Measurements from ENCODE around the gene ABHD2.

The ABHD2 gene

GRCh38 chr15:89144491-89144890, 56.2 kb downstream of the ABHD2 start:
- H3K4me3 ChIP-seq (ENCODE audit: low read length in 2 of 2) = no peak overlapping the region
- no peaks in the 10 kb centered on the region for H3K9me3 ChIP-seq (ENCODE audit: control insufficient read depth in 2 of 2, low read length in 2 of 2)
- H3K27ac ChIP-seq (ENCODE audit: low read depth in 2 of 2, low read length in 2 of 2) = no peak overlapping the region
- no peaks in the 10 kb centered on the region for H3K4me1 ChIP-seq (ENCODE audit: control insufficient read depth in 2 of 2, insufficient read depth in 2 of 2, low read length in 2 of 2)
- H3K36me3 ChIP-seq (ENCODE audit: control insufficient read depth in 2 of 2, insufficient read depth in 2 of 2, low read length in 2 of 2) = peaks cover 5 to 7% of the 10 kb centered on the region in 2 donors
- H3K9ac ChIP-seq (ENCODE audit: low read depth in 1 of 2, low read length in 2 of 2) = no peak overlapping the region
- H3K27me3 ChIP-seq (ENCODE audit: control insufficient read depth in 2 of 2, insufficient read depth in 2 of 2, low read length in 2 of 2) = no peaks in the 10 kb centered on the region

- Histone ChIP-seq H3K36me3 (ENCODE audit: control insufficient read depth in 2 of 2, insufficient read depth in 2 of 2, low read length in 2 of 2) (peaks cover 0 to under 1% of the 10 kb centered on the region in 2 donors), H3K4me1 (ENCODE audit: control insufficient read depth in 2 of 2, insufficient read depth in 2 of 2, low read length in 2 of 2) (peaks cover 10 to 11% of the 10 kb centered on the region in 2 donors), H3K9ac (ENCODE audit: low read depth in 1 of 2, low read length in 2 of 2) (no peak overlapping the region), H3K27ac (ENCODE audit: low read depth in 2 of 2, low read length in 2 of 2) (no peak overlapping the region), H3K9me3 (ENCODE audit: control insufficient read depth in 2 of 2, low read length in 2 of 2) (no peaks in the 10 kb centered on the region), H3K4me3 (ENCODE audit: low read length in 2 of 2) (no peak overlapping the region), H3K27me3 (ENCODE audit: control insufficient read depth in 2 of 2, insufficient read depth in 2 of 2, low read length in 2 of 2) (no peaks in the 10 kb centered on the region)
Observed at GRCh38 chr15:89146366-89146765, 58.1 kb downstream of the ABHD2 start.

GRCh38 chr15:89148126-89148525, 59.9 kb downstream of the ABHD2 start:
- Histone ChIP-seq H3K4me1 (ENCODE audit: control insufficient read depth in 2 of 2, insufficient read depth in 2 of 2, low read length in 2 of 2) (peaks cover 10 to 11% of the 10 kb centered on the region in 2 donors), H3K36me3 (ENCODE audit: control insufficient read depth in 2 of 2, insufficient read depth in 2 of 2, low read length in 2 of 2) (peaks cover 12 to 15% of the 10 kb centered on the region in 2 donors), H3K9ac (ENCODE audit: low read depth in 1 of 2, low read length in 2 of 2) (no peak overlapping the region), H3K27ac (ENCODE audit: low read depth in 2 of 2, low read length in 2 of 2) (no peak overlapping the region), H3K27me3 (ENCODE audit: control insufficient read depth in 2 of 2, insufficient read depth in 2 of 2, low read length in 2 of 2) (no peaks in the 10 kb centered on the region), H3K4me3 (ENCODE audit: low read length in 2 of 2) (no peak overlapping the region), H3K9me3 (ENCODE audit: control insufficient read depth in 2 of 2, low read length in 2 of 2) (no peaks in the 10 kb centered on the region)

DNA sequence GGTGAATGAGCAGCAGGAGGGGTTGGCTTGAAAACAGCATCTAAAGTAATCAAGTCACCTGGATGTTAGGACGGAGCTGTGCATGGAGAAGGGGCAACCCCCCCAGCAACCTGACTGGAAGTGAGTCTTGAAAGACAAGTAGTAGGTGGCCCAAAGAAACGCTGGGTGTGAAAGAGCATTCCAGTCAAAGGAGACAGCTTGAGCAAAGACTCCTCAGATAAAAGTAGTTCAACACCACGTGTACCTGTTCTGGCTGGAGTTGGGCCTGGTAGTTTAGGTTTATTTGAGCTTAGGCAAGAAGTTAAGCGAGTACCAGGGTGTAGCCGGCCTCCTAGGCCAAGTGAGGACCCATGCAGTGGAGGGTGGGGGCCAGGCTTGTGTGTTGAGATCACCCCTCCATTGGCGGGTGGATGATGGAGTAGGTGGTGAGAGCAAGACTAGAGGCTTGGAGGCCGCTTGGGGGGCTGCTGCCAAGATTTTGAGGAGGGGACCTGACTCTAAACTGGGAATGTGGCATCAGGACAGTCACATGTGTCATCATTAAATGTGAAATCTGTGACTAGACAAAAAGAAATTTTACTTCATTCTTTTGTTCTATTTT, 61.3 kb downstream of the ABHD2 start:
- Histone ChIP-seq H3K36me3 (ENCODE audit: control insufficient read depth in 2 of 2, insufficient read depth in 2 of 2, low read length in 2 of 2) (peaks cover 16 to 19% of the 10 kb centered on the region in 2 donors), H3K27ac (ENCODE audit: low read depth in 2 of 2, low read length in 2 of 2) (no peak overlapping the region), H3K4me1 (ENCODE audit: control insufficient read depth in 2 of 2, insufficient read depth in 2 of 2, low read length in 2 of 2) (peaks cover 10 to 11% of the 10 kb centered on the region in 2 donors), H3K9me3 (ENCODE audit: control insufficient read depth in 2 of 2, low read length in 2 of 2) (no peaks in the 10 kb centered on the region), H3K4me3 (ENCODE audit: low read length in 2 of 2) (no peak overlapping the region), H3K9ac (ENCODE audit: low read depth in 1 of 2, low read length in 2 of 2) (no peak overlapping the region), H3K27me3 (ENCODE audit: control insufficient read depth in 2 of 2, insufficient read depth in 2 of 2, low read length in 2 of 2) (no peaks in the 10 kb centered on the region)

DNA sequence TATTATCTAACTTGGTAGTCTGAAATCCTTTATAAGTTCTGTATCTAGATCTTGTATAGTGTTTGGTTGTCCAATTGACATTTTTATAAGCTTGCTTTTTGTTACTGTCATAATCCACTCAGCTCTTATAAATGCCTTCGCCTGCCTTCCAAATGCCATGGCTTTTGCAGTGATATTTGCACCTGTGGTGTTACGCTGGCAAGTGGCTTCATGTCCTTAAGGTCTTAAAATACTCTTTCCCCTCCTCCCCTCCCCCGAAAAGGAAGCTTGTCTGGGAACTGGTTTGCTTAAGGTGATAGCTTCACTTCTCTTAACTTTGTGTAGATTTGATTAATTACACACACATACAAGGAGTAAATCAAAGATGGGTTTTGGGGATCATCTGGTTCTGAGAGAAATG, 62.0 kb downstream of the ABHD2 start:
- Histone ChIP-seq H3K27ac (ENCODE audit: low read depth in 2 of 2, low read length in 2 of 2) (peak overlapping the region in 1 of 2 donors; percentile 45), H3K9ac (ENCODE audit: low read depth in 1 of 2, low read length in 2 of 2) (peak overlapping the region in 1 of 2 donors; percentile 1), H3K4me1 (ENCODE audit: control insufficient read depth in 2 of 2, insufficient read depth in 2 of 2, low read length in 2 of 2) (peaks cover 10 to 11% of the 10 kb centered on the region in 2 donors)

GRCh38 chr15:89150762-89151664, 62.8 kb downstream of the ABHD2 start:
- H3K27ac ChIP-seq (ENCODE audit: low read depth in 2 of 2, low read length in 2 of 2) = peak overlapping the region; percentile 45
- no peaks in the 10 kb centered on the region for H3K27me3 ChIP-seq (ENCODE audit: control insufficient read depth in 2 of 2, insufficient read depth in 2 of 2, low read length in 2 of 2)
- no peaks in the 10 kb centered on the region for H3K9me3 ChIP-seq (ENCODE audit: control insufficient read depth in 2 of 2, low read length in 2 of 2)
- H3K4me3 ChIP-seq (ENCODE audit: low read length in 2 of 2) = peak overlapping the region; percentile 22 to 53
- peaks cover 26 to 32% of the 10 kb centered on the region in 2 donors for H3K36me3 ChIP-seq (ENCODE audit: control insufficient read depth in 2 of 2, insufficient read depth in 2 of 2, low read length in 2 of 2)
- H3K9ac ChIP-seq (ENCODE audit: low read depth in 1 of 2, low read length in 2 of 2) = peak overlapping the region in 1 of 2 donors; percentile 1
- peaks cover 10 to 11% of the 10 kb centered on the region in 2 donors for H3K4me1 ChIP-seq (ENCODE audit: control insufficient read depth in 2 of 2, insufficient read depth in 2 of 2, low read length in 2 of 2)

More for the DNA sequence above, 62.0 kb downstream of the ABHD2 start:
- H3K9me3 ChIP-seq (ENCODE audit: control insufficient read depth in 2 of 2, low read length in 2 of 2) = no peaks in the 10 kb centered on the region
- no peaks in the 10 kb centered on the region for H3K27me3 ChIP-seq (ENCODE audit: control insufficient read depth in 2 of 2, insufficient read depth in 2 of 2, low read length in 2 of 2)
- peaks cover 20 to 26% of the 10 kb centered on the region in 2 donors for H3K36me3 ChIP-seq (ENCODE audit: control insufficient read depth in 2 of 2, insufficient read depth in 2 of 2, low read length in 2 of 2)
- peak overlapping the region; percentile 22 for H3K4me3 ChIP-seq (ENCODE audit: low read length in 2 of 2)

GRCh38 chr15:89155122-89155521, 66.9 kb downstream of the ABHD2 start:
- no peak overlapping the region for H3K27ac ChIP-seq (ENCODE audit: low read depth in 2 of 2, low read length in 2 of 2)
- no peak overlapping the region for H3K4me3 ChIP-seq (ENCODE audit: low read length in 2 of 2)
- H3K9me3 ChIP-seq (ENCODE audit: control insufficient read depth in 2 of 2, low read length in 2 of 2) = no peaks in the 10 kb centered on the region
- H3K9ac ChIP-seq (ENCODE audit: low read depth in 1 of 2, low read length in 2 of 2) = no peak overlapping the region
- H3K27me3 ChIP-seq (ENCODE audit: control insufficient read depth in 2 of 2, insufficient read depth in 2 of 2, low read length in 2 of 2) = no peaks in the 10 kb centered on the region
- H3K4me1 ChIP-seq (ENCODE audit: control insufficient read depth in 2 of 2, insufficient read depth in 2 of 2, low read length in 2 of 2) = peaks cover 9 to 10% of the 10 kb centered on the region in 2 donors
- H3K36me3 ChIP-seq (ENCODE audit: control insufficient read depth in 2 of 2, insufficient read depth in 2 of 2, low read length in 2 of 2) = peaks cover 33 to 34% of the 10 kb centered on the region in 2 donors

DNA sequence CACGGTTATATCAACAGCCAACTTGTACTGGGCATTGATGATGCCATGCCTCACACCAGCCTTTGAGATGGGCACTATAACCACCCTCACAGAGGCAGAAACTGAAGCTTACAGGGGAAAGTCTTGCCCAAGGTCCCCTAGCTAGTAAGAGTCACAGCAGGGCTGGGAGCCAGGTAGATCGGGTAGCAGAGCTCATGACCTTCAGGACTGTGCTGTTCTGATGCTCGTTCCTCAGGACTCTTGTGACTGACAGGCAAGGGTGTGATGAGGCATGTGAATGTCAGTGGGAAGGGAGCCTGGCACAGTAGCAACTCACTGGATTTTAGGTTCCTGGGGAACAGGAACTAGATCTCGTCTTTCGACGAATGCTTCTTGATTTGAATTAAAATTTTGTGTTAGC, 67.4 kb downstream of the ABHD2 start:
- H3K36me3 ChIP-seq (ENCODE audit: control insufficient read depth in 2 of 2, insufficient read depth in 2 of 2, low read length in 2 of 2) = peaks cover 33 to 34% of the 10 kb centered on the region in 2 donors
- no peak overlapping the region for H3K4me3 ChIP-seq (ENCODE audit: low read length in 2 of 2)
- H3K27ac ChIP-seq (ENCODE audit: low read depth in 2 of 2, low read length in 2 of 2) = no peak overlapping the region
- no peaks in the 10 kb centered on the region for H3K9me3 ChIP-seq (ENCODE audit: control insufficient read depth in 2 of 2, low read length in 2 of 2)
- H3K27me3 ChIP-seq (ENCODE audit: control insufficient read depth in 2 of 2, insufficient read depth in 2 of 2, low read length in 2 of 2) = no peaks in the 10 kb centered on the region
- peaks cover 4 to 5% of the 10 kb centered on the region in 2 donors for H3K4me1 ChIP-seq (ENCODE audit: control insufficient read depth in 2 of 2, insufficient read depth in 2 of 2, low read length in 2 of 2)
- H3K9ac ChIP-seq (ENCODE audit: low read depth in 1 of 2, low read length in 2 of 2) = no peak overlapping the region

- Histone ChIP-seq H3K9me3 (ENCODE audit: control insufficient read depth in 2 of 2, low read length in 2 of 2) (no peaks in the 10 kb centered on the region), H3K4me1 (ENCODE audit: control insufficient read depth in 2 of 2, insufficient read depth in 2 of 2, low read length in 2 of 2) (no peaks in the 10 kb centered on the region), H3K4me3 (ENCODE audit: low read length in 2 of 2) (no peak overlapping the region), H3K36me3 (ENCODE audit: control insufficient read depth in 2 of 2, insufficient read depth in 2 of 2, low read length in 2 of 2) (peaks cover 27 to 29% of the 10 kb centered on the region in 2 donors), H3K9ac (ENCODE audit: low read depth in 1 of 2, low read length in 2 of 2) (no peak overlapping the region), H3K27ac (ENCODE audit: low read depth in 2 of 2, low read length in 2 of 2) (no peak overlapping the region), H3K27me3 (ENCODE audit: control insufficient read depth in 2 of 2, insufficient read depth in 2 of 2, low read length in 2 of 2) (no peaks in the 10 kb centered on the region)
Observed at GRCh38 chr15:89157061-89157460, 68.8 kb downstream of the ABHD2 start.

DNA sequence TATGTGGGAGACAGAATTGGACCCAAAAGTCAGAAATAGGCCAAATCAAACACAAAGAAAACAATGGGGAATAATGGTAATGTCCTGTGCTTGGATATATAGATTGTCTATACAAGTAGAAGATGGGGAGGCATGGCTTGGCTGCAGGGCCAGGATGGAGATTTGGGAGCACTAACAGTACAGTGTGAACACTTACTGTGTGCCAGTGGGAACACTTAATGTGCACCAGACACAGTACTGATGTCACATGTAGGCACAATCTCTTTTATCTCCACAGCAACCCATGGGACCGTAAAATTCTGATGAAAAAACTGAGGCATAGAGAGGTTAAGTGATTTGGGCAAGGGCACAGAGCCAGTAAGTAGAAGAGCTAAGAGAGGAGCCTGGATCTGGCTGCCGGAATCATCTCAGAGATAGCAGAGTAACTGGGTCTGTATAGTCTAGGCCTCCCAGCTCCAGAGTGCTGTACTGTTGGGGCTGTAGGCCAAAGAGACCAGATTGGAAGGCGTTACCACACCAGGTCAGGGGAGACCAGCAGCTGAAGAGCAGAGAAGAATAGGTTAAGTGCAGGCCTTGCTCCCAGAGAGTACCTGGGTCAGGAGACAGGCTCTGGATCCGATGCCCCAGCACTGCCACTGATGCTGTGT, 69.8 kb downstream of the ABHD2 start:
- no peak overlapping the region for H3K9ac ChIP-seq (ENCODE audit: low read depth in 1 of 2, low read length in 2 of 2)
- no peak overlapping the region for H3K27ac ChIP-seq (ENCODE audit: low read depth in 2 of 2, low read length in 2 of 2)
- H3K4me1 ChIP-seq (ENCODE audit: control insufficient read depth in 2 of 2, insufficient read depth in 2 of 2, low read length in 2 of 2) = no peaks in the 10 kb centered on the region
- peaks cover 19 to 28% of the 10 kb centered on the region in 2 donors for H3K36me3 ChIP-seq (ENCODE audit: control insufficient read depth in 2 of 2, insufficient read depth in 2 of 2, low read length in 2 of 2)
- H3K27me3 ChIP-seq (ENCODE audit: control insufficient read depth in 2 of 2, insufficient read depth in 2 of 2, low read length in 2 of 2) = no peaks in the 10 kb centered on the region
- H3K9me3 ChIP-seq (ENCODE audit: control insufficient read depth in 2 of 2, low read length in 2 of 2) = no peaks in the 10 kb centered on the region
- no peak overlapping the region for H3K4me3 ChIP-seq (ENCODE audit: low read length in 2 of 2)
